Panc1 (cell line): ENCODE data around the gene MYH11.

Experiments used
- POLR2AphosphoS5 ChIP-seq: IDR thresholded peaks from 2 replicates; pipeline ENCODE4 v1.6.1; 2012; ENCODE audit warnings: mild to moderate bottlenecking, low read depth, low read length, moderate library complexity
- TCF7L2 ChIP-seq: IDR thresholded peaks from 2 replicates; pipeline ENCODE4 v1.6.1; 2011; ENCODE audit warnings: mild to moderate bottlenecking, low read depth, low read length, inconsistent platforms
- TF ChIP-seq, protein P1 (sequence below), 2 experiments: IDR thresholded peaks; 2 replicates each; pipeline ENCODE4 v1.6.1; 2011 to 2012; ENCODE audit warnings: low read depth in 2 of 2, control low read depth in 1 of 2, low read length in 1 of 2, mild to moderate bottlenecking in 1 of 2, moderate library complexity in 1 of 2; ENCODE audit not compliant: insufficient read depth in 1 of 2
- TF ChIP-seq, protein P2 (sequence below): fragments of 450-650 bp; IDR thresholded peaks from 2 replicates; pipeline ENCODE4 v1.5.1; 2017; ENCODE audit warnings: mild to moderate bottlenecking

DNA sequence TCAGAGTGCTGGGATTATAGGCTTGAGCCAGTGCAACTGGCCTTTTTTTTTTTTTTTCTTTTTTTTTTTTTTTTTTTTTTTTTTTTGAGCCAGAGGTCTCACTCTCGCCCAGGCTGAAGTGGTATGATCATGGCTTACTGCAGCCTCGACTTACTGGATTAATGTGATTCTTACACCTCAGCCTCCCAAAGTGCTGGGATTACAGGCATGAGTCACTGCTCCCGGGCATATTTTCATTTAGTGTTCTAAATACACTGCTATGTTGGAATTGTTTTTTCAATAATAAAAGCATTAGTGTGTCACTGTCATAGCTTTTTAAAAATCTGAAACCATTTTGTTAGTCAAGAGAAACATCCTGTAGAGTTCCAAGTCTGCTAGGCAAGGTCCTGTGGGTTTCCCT, 166.5 kb downstream of the MYH11 start:
- TF ChIP-seq, protein P1, sequence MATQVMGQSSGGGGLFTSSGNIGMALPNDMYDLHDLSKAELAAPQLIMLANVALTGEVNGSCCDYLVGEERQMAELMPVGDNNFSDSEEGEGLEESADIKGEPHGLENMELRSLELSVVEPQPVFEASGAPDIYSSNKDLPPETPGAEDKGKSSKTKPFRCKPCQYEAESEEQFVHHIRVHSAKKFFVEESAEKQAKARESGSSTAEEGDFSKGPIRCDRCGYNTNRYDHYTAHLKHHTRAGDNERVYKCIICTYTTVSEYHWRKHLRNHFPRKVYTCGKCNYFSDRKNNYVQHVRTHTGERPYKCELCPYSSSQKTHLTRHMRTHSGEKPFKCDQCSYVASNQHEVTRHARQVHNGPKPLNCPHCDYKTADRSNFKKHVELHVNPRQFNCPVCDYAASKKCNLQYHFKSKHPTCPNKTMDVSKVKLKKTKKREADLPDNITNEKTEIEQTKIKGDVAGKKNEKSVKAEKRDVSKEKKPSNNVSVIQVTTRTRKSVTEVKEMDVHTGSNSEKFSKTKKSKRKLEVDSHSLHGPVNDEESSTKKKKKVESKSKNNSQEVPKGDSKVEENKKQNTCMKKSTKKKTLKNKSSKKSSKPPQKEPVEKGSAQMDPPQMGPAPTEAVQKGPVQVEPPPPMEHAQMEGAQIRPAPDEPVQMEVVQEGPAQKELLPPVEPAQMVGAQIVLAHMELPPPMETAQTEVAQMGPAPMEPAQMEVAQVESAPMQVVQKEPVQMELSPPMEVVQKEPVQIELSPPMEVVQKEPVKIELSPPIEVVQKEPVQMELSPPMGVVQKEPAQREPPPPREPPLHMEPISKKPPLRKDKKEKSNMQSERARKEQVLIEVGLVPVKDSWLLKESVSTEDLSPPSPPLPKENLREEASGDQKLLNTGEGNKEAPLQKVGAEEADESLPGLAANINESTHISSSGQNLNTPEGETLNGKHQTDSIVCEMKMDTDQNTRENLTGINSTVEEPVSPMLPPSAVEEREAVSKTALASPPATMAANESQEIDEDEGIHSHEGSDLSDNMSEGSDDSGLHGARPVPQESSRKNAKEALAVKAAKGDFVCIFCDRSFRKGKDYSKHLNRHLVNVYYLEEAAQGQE (IDR thresholded peaks at IDR 0.05; ENCODE audit: insufficient read depth in 1 of 2, low read depth in 2 of 2, low read length in 1 of 2), result no peak
- TF ChIP-seq, protein P2, sequence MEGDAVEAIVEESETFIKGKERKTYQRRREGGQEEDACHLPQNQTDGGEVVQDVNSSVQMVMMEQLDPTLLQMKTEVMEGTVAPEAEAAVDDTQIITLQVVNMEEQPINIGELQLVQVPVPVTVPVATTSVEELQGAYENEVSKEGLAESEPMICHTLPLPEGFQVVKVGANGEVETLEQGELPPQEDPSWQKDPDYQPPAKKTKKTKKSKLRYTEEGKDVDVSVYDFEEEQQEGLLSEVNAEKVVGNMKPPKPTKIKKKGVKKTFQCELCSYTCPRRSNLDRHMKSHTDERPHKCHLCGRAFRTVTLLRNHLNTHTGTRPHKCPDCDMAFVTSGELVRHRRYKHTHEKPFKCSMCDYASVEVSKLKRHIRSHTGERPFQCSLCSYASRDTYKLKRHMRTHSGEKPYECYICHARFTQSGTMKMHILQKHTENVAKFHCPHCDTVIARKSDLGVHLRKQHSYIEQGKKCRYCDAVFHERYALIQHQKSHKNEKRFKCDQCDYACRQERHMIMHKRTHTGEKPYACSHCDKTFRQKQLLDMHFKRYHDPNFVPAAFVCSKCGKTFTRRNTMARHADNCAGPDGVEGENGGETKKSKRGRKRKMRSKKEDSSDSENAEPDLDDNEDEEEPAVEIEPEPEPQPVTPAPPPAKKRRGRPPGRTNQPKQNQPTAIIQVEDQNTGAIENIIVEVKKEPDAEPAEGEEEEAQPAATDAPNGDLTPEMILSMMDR, result no peak
- TF ChIP-seq TCF7L2 (no peak), POLR2AphosphoS5 (no peak)
